ENCODE measurements around the gene INTS2.
A peak's percentile ranks its signal among the peaks of the same experiment; 100 is the strongest.
"Not testable (repeated sequence)": the region's sequence is repeated elsewhere in the genome, so short reads cannot be mapped to it uniquely, and the experiment has no call there.

Gene INTS2

DNA sequence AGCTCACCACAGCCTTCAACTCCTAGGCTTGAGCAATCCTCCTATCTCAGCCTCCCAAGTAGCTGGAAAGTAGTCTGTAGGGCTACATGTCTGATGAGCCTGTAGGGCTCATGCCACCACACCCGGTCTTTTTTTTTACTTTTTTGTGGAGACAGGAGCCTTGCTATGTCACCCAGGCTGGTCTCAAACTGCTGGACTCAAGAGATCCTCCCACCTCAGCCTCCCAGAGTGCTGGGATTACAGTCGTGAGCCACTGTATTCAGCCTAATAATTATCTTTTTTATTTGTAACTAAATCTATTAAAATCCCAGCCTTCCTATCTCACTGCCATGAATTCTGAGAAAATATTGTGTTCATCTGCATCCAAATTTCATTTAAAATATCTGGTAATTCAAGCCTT lies 79.5 kb downstream of the INTS2 start:
- no peak for DNase-seq

DNA sequence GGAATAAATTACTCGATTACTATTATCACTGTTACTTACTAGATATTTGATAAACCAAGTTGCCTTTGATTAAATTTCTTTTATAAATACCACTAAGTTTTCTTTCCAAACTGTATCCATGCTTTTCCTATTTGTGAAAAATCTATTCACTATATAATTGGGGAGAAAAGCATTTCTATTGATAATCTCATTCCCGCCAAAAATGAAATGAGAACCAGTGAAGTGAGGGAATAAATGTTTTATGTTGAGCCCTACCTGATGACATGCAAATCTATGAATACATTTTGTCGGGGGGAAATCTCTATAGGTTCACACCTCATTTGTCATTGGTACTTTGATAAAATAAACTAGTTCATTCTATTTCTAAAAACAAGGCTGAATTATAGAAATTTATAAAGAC lies 80.1 kb downstream of the INTS2 start:
- DNase-seq = no peak

DNA sequence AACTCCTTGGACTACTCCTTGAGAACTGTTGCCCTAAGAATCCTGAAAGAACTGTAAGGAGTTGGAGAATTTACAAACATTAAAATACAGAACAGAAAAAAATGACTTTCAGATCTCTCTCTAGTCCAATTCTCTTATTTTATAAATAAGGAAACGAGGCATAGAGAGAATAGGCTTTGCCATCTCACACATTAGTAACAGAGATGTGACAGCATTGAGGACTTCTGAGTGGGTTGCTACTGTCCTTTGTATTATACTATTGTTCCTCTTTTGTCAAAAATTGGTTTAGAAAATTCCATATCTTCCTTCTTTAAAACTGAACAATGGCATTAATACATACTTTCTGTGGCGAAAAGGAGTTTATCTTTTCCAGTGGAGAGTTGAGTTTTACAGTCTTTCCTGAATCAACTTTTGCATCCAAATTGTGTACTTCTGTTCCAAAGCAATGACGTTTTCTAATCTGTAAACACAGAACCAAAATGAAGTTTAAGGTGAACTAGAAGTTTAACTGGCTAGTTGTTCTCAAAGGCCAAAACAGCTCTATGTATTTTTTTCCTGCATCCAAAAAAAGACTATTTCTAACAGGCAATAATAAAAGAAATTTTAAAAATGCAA lies 80.9 kb downstream of the INTS2 start:
- no peak for DNase-seq

DNA sequence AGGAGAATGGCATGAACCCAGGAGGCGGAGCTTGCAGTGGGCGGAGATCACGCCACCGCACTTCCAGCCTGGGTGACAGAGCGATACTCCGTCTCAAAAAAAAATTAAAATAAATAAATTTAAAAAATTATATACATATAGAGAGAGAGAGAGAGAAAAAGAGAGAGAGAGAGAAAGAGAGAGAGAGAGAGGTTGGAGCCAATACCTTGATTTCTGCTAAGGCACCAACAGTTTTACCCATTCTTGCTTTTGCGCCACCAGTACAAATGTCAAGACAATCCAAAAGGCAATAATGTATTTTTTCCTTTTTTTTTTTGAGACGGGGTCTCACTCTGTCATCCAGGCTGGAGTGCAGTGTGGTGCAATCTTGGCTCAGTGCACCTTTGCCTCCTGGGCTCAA lies 81.7 kb downstream of the INTS2 start:
- no peak for DNase-seq

DNA sequence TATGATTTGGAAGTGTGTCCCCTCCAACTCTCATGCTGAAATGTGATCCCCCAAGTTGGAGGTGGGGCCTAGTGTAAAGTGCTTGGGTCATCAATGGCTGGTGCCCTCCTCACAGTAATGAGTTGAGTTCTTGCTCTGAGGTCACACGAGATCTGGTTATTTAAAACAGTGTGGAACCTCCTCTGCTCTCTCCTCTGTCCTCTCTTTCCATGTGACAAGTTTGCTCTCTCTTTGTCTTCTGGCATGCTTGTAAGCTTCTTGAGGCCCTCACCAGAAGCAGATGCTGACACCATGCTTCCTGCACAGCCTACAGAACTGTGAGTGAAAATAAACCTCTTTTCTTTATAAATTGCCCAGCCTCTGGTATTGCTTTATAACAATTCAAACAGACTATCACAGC lies 84.3 kb downstream of the INTS2 start:
- DNase-seq = no peak

DNA sequence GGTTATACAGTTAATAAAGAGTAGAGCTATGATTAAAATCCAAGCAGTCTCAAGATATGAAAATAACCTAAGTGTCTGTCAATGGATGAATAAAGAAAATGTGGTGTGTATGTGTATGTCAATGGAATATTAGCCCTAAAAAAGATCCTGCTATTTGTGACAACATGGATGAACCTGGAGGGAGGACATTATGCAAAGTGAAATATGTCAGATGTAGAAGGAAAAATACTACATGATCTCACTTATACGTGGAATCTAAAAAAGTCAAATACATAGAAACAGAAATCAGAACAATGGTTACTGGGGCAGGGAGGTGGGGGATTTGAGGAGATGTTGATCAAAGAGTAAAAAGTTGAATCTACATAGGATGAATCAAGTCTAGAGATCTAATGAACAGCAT lies 84.9 kb downstream of the INTS2 start:
- DNase-seq = no peak

DNA sequence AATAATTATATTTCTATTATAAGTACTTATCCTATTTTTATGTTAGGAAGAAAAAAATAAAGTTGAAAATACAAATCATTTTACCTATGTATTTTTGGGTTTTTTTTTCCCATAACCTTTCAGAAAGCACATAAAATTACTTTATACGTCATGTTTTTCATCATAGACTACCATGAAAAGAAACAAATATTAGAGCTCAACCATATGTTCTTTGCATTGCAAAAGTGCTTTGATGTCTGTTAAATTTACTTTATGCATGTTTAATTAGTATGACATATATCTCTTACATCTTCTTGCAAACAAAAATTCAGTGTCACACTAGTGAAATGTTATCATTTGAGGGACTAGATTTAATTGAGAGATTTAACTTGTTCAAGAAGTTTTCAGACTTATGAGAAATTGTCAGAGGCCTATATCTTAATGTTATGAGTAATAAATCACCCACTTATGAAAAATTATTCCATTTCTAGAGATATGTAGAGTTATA lies 88.4 kb downstream of the INTS2 start:
- no peak for DNase-seq

DNA sequence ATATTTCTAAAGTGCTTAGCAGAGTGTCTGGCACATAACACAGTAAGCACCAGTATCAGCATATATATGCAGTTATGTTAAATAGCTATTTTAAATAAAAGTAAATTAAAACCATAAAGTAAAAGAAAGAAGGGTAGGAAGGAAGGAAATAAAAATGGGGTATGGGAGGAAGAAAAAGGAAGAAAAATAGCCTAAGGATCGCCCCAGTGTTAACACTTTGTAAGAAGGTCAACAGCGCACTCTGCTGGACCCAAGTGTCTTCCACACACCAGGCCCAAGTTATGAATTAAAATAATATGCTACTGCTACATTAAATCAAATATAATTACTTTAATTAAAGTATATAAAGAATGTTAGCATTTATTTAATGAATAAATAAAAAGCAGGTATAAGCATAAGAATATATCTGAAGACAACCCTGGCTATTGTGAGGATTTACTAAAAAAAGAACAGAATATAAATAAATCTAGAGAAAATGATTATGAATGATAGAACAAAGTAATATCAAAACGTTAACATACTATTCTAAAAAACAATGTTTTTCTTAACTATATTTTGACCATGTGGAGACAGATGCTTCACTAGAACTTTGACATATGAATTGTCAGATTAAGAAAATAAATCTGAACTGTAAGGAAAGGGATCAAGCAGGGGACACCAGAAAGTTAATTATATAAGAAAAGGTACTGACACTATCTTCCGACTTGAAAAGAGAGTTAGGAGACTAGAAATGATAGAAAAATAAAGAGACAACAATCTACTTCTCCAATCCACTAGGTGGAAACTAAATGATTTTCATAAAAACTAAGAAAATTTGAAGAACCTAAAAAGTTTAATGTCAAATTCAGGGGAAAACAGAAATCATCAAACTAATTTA lies 90.4 kb downstream of the INTS2 start:
- peak; percentile 67 for DNase-seq

DNA sequence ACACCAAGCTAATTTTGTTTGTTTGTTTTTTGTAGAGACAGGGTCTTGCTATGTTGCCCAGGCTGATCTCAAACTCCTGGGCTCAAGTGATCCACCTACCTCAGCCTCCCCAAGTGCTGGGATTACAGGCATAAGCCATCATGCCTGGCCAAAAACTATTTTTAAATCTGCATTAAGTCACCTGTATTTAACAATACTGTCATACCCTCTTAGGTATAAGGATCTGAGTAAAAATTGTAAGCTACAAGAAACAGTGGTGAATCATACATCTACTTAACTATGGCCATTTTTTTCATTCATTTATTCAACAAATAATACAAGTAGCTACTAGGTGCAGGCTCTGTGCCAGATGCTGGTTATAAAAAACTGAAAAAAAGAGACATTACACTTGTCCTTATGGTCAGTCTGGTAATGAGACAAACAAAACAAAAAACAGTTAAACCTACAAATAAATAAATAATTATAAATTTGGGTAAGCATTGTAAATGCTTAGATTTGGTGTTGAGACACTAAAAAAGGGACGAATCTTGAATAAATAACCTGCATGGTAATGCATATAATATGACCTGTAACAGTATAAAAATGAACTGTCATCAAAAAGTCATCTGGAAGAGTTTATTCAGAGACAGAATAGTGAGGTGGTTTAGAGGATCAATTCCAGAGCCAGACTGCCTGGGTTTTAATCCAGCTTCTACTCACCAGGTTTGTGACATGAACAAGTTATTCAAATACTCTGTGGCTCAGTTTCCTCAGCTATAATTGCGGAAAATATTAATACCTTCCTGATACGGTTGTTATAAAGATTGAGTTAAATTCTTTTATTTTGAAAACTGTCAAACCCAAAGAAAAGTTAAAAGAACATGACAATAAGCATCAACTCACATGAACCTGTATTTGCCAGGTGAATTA lies 91.3 kb downstream of the INTS2 start:
- DNase-seq = no peak

DNA sequence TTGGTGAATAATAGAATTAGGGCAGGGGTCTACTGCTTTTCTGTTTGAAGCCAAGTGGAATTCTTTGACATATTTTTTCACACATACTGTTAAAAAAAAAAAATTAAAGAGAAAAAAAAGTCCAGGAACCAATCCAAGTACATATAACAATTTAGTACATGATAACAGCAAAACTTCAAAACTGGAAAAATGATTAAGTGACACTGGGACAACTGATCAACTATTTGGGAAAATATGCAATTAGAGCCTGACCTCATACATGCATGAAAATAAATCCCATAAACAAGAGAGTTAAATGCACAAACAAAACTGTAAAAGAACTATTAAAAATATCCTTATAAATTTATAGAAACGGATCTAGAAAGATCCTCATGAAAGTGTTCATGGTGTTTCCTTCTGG lies 92.2 kb downstream of the INTS2 start:
- no peak for DNase-seq

DNA sequence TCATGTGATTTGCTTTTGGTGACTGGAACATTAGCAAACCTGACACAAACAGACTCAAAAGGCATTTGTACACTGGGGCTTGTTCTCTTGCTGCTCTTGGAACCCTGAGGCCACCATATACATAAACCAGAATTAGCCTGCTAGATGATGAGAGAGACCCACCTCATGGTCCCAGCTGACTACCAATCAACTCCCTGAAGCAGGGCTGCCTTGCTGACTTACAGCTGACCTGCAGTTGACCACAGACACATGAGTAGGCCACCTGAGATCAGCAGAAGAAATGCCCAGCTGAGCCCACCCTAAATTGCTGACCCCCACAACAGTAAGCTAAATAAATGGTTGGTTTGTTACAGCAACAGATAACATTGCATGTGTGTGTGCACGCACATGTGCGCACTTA lies 93.2 kb downstream of the INTS2 start:
- DNase-seq = no peak

DNA sequence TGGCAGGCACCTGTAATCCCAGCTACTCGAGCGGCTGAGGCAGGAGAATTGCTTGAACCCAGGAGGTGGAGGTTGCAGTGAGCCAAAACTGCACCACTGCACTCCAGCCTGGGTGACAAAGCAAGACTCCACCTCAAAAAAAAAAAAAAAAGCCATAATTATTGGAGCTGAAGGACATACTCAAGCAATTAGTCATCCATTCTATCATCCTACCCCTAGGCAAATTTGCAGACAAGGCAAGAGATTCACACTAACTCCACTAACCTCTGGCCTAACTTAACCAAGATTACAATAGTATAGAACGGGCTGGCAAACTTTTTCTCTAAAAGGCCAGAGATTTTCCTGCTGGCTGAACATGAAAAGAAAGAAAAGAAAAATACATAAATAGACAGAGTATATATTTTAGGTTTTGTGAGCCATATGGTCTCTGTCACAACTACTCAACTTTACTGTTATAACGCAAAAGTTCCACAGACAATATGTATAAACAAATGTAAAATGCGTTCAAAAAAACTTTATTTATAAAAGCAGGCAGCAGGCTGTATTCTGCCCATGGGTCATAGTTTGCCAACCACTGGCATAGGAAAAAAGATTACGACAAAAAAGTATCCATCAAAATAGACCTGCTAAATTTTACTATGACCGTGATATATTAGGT lies 94.1 kb downstream of the INTS2 start:
- peak; percentile 85 for DNase-seq

DNA sequence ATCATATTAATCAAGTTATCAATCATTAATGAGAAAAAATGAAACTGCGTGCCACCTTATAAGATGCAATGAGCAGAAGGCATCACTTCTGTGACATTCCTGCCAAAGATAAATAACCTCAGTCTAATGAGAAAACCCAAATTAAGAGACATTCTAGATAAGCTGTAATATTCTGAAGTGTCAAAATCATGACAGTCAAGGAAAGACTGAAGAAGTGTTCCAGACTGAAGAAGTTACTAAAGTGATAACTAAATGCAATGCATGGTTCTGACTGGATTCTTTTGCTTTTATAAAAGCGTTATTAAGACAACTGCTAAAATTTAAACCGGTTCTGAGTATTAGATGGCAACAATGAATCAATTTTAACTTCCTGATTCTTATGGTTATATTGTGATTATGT lies 95.3 kb downstream of the INTS2 start:
- no peak for DNase-seq

DNA sequence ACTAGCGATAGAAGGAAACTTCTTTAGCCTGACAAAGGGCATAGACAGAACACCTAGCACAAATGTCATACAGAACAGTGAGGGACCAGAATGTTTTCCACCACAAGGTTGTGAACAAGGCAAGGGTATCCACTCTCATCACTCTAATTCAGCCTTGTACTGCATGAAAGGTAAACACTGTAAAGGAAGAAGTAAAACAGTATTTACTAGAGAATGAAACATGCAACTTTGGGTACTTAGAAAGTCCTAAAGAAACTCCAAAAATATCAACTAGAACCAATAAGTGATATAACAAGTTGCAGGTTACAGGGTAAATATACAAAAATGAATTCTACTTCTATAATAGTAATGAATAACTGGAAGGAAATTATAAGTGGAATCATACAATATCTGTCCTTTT lies 96.7 kb downstream of the INTS2 start:
- no peak for DNase-seq

DNA sequence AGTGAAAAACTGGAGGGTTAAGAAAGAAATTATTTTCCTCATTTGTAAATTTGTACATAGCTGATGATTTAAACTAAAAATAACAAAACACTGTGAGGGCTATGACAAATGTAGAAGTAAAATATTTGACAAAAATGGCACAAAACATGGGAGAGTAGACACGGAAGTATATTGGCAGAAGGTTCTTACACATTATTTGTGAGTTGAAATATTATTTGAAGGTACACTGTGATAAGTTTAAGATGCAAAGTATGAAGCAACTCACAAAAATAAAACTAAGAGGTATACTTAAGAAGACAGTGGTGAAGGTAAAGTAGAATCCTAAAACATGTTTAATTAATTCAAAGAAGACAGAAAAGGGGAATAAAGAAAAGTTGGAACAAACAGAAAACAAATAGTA lies 99.1 kb downstream of the INTS2 start:
- no peak for DNase-seq

DNA sequence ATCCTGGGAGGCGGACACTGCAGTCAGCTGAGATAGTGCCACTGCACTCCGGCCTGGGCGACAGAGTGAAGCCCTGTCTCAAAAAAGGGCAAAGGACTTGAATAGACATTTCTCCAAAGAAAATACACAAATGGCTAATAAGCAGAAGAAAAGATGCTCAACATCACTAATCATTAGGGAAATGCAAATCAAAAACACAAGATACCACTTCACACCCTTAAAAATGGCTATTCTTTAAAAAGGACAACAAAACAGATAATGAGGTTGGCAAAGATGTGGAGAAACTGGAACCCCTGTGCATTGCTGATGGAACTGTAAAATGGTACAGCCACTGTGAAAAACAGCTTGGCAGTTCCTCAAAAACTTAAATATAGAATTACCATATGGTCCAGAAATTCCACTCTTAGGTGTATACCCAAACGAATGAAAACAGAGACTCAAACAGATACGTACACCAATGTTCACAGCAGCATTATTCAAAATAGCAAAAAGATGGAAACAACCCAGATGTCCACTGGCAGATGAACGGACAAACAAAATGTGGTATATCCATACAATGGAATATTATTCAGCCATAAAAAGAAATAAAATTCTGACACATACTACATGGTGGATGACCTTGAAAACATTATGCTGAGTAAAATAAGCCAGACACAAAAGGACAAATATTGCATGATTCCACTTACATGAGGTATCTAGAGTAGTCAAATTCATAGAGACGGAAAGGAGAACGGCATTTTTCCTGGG lies 100.0 kb downstream of the INTS2 start:
- DNase-seq = no peak

DNA sequence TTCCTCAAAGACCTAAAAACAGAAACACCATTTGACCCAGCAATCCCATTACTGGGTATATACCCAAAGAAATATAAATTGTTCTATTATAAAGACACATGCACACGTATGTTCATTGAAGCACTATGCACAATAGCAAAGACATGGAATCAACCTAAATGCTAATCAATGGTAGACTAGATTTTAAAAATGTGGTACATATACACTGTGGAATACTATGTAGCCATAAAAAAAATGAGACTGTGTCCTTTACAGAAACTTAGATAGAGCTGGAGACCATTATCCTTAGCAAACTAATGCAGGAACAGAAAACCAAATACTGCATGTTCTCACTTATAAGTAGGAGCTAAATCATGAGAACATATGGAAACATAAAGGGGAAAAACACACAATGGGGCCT lies 100.9 kb downstream of the INTS2 start:
- not testable (repeated sequence) for DNase-seq

DNA sequence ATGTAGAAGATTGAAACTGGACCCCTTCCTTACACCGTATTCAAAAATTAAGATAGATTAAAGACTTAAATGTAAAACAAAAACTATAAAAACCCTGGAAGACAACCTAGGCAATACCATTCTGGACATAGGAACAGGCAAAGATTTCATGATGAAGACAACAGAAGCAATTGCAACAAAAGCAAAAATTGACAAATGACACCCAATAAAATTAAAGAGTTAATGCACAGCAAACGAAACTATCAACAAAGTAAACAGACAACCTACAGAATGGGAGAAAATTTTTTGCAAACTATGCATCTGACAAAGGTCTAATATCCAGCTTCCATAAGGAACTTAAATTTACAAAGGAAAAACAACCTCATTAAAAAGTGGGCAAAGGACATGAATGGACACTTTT lies 101.6 kb downstream of the INTS2 start:
- DNase-seq = not testable (repeated sequence)

DNA sequence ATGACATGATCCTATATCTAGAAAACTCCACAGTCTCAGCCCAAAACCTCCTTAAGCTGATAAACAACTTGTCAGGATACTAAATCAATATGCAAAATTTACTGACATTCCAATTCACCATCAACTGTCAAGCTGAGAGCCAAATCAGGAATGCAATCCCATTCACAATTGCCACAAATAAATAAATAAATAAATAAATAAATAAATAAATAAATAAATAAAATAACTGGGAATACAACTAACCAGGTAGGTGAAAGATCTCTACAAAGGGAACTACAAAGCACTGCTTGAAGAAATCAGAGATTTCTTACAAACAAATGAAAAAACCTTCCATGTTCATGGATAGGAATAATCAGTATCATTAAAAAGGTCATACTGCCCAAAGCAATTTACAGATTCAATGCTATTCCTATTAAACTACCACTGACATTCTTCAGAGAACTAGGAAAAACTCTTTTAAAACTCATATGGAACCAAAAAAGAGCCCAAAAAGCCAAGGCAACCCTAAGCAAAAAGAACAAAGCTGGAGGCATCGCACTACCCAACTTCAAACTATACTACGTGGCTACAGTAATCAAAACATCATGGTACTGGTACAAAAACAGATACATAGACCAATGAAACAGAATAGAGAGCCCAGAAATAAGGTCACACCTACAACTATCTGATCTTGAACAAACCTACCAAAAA lies 102.2 kb downstream of the INTS2 start:
- DNase-seq = no peak

DNA sequence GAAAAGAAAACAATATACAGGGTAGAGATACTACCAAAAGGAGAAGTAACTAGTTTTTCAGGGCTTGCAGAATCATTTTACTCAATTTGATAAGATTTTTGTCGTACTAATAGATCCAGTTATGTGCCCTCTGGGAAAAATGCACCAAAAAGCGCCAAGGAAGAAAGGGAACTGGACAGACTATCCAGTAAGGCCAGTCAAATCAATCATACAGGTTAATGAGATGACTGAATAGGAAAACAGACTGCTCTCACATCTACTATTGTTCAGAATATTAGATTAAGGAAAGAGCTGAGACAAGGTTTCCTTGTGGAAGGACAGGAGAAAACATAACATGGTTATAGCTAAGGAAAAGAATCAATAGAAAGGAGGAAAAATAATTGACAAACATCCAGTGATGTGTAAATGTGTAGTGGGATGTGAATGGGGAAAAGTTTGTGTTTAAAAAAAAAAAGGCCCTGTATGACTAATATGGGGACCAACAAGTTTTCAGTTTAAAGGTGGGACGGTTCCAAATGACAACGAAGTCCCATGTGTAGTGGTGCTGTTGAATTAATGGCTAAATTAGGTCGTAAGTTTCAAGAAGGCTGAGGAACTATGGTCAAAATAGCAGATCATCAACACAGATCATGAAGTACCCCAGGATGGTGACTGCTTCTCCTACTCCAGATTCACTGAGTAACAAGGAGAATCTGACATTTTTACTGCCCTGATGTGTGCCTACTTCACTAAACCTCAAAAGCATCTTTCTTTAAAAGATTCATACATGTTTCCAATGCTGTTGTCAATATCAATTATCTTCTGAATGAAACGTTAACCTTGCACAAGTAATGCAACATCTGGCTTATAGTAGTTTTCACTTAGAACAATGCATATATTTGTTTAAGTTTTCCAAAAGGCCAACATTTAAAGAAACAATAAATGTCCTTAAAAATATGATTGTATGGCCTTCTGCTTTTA lies 105.2 kb downstream of the INTS2 start:
- DNase-seq = no peak

Measured in fibroblast of skin of back (primary cell).